ENCODE results near the gene PITPNM3.

PITPNM3 gene

DNA sequence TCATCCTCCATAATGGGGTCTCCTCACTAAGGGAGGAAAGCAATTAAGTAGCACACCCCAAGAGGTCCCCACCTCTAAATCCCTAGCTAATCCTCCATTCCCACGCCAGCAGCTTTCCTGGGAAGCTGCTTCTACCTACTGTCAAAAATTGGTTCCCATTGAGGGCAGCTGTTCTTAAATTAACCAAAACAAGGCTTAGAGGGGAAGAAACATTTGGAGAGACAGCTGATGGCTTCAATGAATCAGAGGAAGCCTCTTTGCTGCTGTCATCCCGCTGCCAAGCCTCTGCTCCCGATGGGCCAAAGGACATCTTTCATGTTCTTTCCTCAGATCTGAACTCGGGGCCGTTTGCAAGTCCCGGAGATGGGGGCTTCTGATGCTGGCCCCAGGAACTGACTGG is 148.1 kb downstream of the PITPNM3 start:
- no peak for DNase-seq (ENCODE audit: low read depth)

GRCh38 chr17:6402258-6402657 is 154.1 kb downstream of the PITPNM3 start:
- no peak for DNase-seq (ENCODE audit: low read depth)

Data from activated T-cell treated with anti-CD3 and anti-CD28 coated beads for 48 hours (primary cell).